Endothelial cell (in vitro differentiated cells): ENCODE data around the gene GJB4. TPM values are rescaled to one million over a fixed set of nuclear protein-coding genes. Genes with fewer than 3 reads are reported as not detected.

Experiments used
- DNase-seq: peaks from one replicate; pipeline ENCODE4 v3.0.0; 2021; ENCODE audit warnings: low spot score
- H3K27ac Mint-ChIP-seq: one replicate; pipeline ENCODE4 v1.8.0; 2021; ENCODE audit warnings: mixed read lengths, inconsistent platforms; ENCODE audit not compliant: unreplicated experiment
- H3K27me3 Mint-ChIP-seq: one replicate; pipeline ENCODE4 v1.8.0; 2021; ENCODE audit warnings: mild to moderate bottlenecking, moderate library complexity, mixed read lengths, inconsistent platforms; ENCODE audit not compliant: unreplicated experiment
- H3K36me3 Mint-ChIP-seq: one replicate; pipeline ENCODE4 v1.8.0; 2021; ENCODE audit warnings: mild to moderate bottlenecking, low read depth, mixed read lengths, inconsistent platforms; ENCODE audit not compliant: unreplicated experiment
- H3K4me1 Mint-ChIP-seq: one replicate; pipeline ENCODE4 v1.8.0; 2021; ENCODE audit warnings: mild to moderate bottlenecking, mixed read lengths, inconsistent platforms; ENCODE audit not compliant: unreplicated experiment
- H3K4me3 Mint-ChIP-seq: one replicate; pipeline ENCODE4 v1.8.0; 2021; ENCODE audit warnings: mild to moderate bottlenecking, mixed read lengths, inconsistent platforms; ENCODE audit not compliant: unreplicated experiment
- H3K9me3 Mint-ChIP-seq: one replicate; pipeline ENCODE4 v1.8.0; 2021; ENCODE audit warnings: mixed read lengths, inconsistent platforms; ENCODE audit not compliant: unreplicated experiment
- total RNA-seq: library from RNA; stranded (reverse); fragmentation: NEBNext Ultra II Directional; extraction: Animal tissue kit (Norgen Biotek cat#: 25700); gene quantifications from one replicate; pipeline ENCODE4 v1.2.1, GENCODE V29; 2021; ENCODE audit not compliant: unreplicated experiment
- TF ChIP-seq, protein P1 (sequence below): fragments of 200-600 bp; sonication (generic); IDR thresholded peaks from one replicate; pipeline ENCODE4 v1.5.0; 2021; ENCODE audit warnings: antibody characterized with exemption; ENCODE audit not compliant: unreplicated experiment

The GJB4 gene
- total RNA-seq, 1 donor from 2014 or later: not detected

GRCh38 chr1:34753163-34753562 is 6.4 kb upstream of the GJB4 start:
- DNase-seq: no peak
- H3K36me3 Mint-ChIP-seq: no peaks in the 10 kb centered on the region

DNA sequence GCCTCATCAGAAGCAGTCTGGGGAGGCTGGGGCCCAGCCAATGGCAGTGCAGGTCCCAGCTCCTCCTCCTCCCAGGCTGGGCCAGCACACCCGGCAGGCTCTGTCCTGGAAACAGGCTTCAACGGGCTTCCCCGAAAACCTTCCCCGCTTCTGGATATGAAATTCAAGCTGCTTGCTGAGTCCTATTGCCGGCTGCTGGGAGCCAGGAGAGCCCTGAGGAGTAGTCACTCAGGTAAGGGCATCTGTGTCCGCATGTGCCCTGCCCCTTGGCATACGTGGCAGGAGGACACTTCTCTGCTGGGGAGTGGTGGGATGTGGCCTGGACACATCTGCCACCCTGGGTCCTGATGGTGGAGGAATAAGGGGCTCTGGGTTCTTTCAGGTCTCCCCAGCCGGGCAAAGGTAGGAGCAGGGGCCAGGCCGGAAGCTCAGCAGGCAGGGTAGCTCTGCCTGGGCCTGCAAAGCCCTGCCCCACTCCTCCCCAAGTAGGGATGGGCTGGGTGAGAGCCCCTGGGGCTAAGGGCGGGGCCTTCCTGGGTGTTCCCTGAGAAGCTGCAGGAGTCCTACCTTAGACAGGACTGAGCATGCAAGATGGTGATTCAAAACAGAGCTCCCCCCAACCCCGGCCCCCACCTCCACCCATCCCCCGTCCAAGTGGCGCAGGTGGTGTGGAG is 4.4 kb upstream of the GJB4 start, which contains the start of gene GJB5:
GJB5 (plus strand) TSS at position 84 of the 674 bp plus-strand sequence. CDS start 2,284 bp downstream, outside the sequence.
- H3K9me3 Mint-ChIP-seq: no peaks in the 10 kb centered on the region

More at GRCh38 chr1:34753163-34753562, 6.4 kb upstream of the GJB4 start:
- H3K9me3 Mint-ChIP-seq: no peaks in the 10 kb centered on the region
- H3K4me1 Mint-ChIP-seq: peaks cover 8% of the 10 kb centered on the region
- TF ChIP-seq, protein P1, sequence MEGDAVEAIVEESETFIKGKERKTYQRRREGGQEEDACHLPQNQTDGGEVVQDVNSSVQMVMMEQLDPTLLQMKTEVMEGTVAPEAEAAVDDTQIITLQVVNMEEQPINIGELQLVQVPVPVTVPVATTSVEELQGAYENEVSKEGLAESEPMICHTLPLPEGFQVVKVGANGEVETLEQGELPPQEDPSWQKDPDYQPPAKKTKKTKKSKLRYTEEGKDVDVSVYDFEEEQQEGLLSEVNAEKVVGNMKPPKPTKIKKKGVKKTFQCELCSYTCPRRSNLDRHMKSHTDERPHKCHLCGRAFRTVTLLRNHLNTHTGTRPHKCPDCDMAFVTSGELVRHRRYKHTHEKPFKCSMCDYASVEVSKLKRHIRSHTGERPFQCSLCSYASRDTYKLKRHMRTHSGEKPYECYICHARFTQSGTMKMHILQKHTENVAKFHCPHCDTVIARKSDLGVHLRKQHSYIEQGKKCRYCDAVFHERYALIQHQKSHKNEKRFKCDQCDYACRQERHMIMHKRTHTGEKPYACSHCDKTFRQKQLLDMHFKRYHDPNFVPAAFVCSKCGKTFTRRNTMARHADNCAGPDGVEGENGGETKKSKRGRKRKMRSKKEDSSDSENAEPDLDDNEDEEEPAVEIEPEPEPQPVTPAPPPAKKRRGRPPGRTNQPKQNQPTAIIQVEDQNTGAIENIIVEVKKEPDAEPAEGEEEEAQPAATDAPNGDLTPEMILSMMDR: no peak
- H3K4me3 Mint-ChIP-seq: no peak overlapping the region
- H3K27me3 Mint-ChIP-seq: peaks cover 3% of the 10 kb centered on the region
- H3K27ac Mint-ChIP-seq: no peak overlapping the region

GRCh38 chr1:34755961-34756360 is 3.6 kb upstream of the GJB4 start:
- no peaks in the 10 kb centered on the region for H3K27me3 Mint-ChIP-seq
- H3K4me1 Mint-ChIP-seq: no peaks in the 10 kb centered on the region
- TF ChIP-seq, protein P1: no peak
- DNase-seq: no peak
- no peak overlapping the region for H3K27ac Mint-ChIP-seq
- no peak overlapping the region for H3K4me3 Mint-ChIP-seq
- no peaks in the 10 kb centered on the region for H3K9me3 Mint-ChIP-seq
- H3K36me3 Mint-ChIP-seq: no peaks in the 10 kb centered on the region

More for the DNA sequence above, 4.4 kb upstream of the GJB4 start, which contains the start of gene GJB5:
- no peaks in the 10 kb centered on the region for H3K27me3 Mint-ChIP-seq
- H3K36me3 Mint-ChIP-seq: no peaks in the 10 kb centered on the region
- no peaks in the 10 kb centered on the region for H3K4me1 Mint-ChIP-seq
- no peak for DNase-seq
- TF ChIP-seq, protein P1: no peak
- H3K4me3 Mint-ChIP-seq: no peak within 1 kb of the TSS
- H3K27ac Mint-ChIP-seq: no peak within 1 kb of the TSS

DNA sequence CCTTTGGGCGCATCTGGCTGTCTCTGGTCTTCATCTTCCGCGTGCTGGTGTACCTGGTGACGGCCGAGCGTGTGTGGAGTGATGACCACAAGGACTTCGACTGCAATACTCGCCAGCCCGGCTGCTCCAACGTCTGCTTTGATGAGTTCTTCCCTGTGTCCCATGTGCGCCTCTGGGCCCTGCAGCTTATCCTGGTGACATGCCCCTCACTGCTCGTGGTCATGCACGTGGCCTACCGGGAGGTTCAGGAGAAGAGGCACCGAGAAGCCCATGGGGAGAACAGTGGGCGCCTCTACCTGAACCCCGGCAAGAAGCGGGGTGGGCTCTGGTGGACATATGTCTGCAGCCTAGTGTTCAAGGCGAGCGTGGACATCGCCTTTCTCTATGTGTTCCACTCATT is 2.2 kb upstream of the GJB4 start:
- Mint-ChIP-seq H3K4me3 (no peak overlapping the region), H3K4me1 (no peaks in the 10 kb centered on the region), H3K9me3 (no peaks in the 10 kb centered on the region), H3K36me3 (no peaks in the 10 kb centered on the region), H3K27me3 (no peaks in the 10 kb centered on the region), H3K27ac (no peak overlapping the region)
- DNase-seq: no peak
- TF ChIP-seq, protein P1: no peak

DNA sequence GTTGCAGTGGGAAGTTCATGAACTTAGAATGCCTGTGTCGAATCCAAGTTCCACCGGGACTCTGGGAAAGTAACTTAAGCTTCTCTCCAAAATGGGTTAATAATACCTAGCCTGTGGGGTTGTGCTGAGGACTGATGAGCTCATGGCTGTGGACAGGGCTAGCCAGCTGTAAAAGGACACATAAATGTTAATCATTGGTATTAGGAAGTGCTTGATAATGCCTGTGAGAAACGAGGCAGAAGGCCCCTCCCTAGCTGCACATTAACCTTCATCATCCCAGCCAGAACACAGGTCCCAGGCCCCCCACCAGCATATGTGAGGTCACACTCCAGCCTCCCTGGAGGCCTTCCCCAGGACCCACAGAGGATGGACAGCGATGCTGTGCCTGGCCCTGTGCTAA is 789 bp upstream of the GJB4 start:
- peaks cover 2% of the 10 kb centered on the region for H3K27me3 Mint-ChIP-seq
- no peak overlapping the region for H3K4me3 Mint-ChIP-seq
- DNase-seq: no peak
- no peaks in the 10 kb centered on the region for H3K36me3 Mint-ChIP-seq
- no peak overlapping the region for H3K27ac Mint-ChIP-seq
- TF ChIP-seq, protein P1: no peak
- H3K9me3 Mint-ChIP-seq: no peaks in the 10 kb centered on the region
- H3K4me1 Mint-ChIP-seq: no peaks in the 10 kb centered on the region
